ENCODE data around the gene IQUB.

The IQUB gene

DNA sequence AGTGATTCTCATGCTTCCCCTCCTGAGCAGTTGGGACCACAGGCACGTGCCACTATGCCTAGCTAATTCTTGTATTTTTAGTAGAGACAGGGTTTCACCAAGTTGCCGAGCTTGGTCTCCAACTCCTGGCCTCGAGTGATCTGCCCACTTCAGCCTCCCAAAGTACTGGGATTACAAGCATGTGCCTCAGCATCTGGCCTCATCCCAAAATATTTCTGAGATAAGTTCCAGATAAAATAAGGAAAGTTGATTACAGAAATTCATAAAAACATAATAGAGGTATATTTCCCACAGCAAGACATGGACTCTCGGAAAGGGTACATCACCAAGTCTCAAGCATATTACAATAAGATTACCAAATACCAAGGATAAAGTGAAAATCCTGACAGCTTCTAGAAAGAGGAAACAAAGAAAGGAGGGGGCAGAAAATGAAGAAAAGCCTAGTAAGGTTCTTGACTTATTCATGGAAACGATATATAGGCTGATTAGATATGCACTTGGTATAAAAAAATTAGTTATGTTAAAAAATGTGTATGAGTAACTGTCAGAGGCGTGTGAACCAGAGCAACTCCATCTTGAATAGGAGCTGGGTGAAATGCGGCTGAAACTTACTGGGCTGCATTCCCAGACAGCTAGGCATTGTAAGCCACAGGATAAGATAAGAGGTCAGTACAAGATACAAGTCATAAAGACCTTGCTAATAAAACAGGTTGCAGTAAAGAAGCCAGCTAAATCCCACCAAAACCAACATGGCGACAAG is 35.0 kb downstream of the IQUB start:
- Histone ChIP-seq H2AFZ (ENCODE audit: low read depth, low read length, severe bottlenecking) (no peak overlapping the region), H3K4me3 (ENCODE audit: insufficient read depth, low read length, poor library complexity, severe bottlenecking) (no peak overlapping the region)

DNA sequence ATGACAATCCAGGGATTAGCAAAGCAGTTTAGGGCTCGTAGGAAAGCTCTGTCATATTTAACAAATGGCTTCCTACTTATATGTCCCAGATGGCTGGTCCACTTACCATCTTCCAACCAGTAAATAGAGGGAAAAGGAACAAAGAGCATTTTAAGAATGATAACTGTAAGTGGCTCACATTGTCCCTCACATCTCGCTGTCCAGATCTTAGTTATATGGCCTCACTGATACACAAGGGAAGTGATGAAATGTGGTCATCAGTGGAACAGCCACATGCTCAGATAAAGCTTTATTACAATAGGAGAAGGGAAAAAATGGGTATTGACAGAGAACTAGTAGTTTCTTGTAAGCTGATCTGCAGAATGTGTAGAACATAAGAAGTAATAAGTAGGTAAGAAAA is 35.8 kb downstream of the IQUB start:
- H3K9ac ChIP-seq (ENCODE audit: low read length): no peak overlapping the region
- no peaks in the 10 kb centered on the region for H3K36me3 ChIP-seq (ENCODE audit: low read length)
- H3K4me2 ChIP-seq (ENCODE audit: low read depth, low read length, poor library complexity, severe bottlenecking): no peak overlapping the region
- H3F3A ChIP-seq (ENCODE audit: insufficient read depth): no peaks in the 10 kb centered on the region
- no peak for TF ChIP-seq EZH2phosphoT487 (conservative IDR thresholded peaks at IDR 0.05; ENCODE audit: low read length)
- TF ChIP-seq, protein P1, sequence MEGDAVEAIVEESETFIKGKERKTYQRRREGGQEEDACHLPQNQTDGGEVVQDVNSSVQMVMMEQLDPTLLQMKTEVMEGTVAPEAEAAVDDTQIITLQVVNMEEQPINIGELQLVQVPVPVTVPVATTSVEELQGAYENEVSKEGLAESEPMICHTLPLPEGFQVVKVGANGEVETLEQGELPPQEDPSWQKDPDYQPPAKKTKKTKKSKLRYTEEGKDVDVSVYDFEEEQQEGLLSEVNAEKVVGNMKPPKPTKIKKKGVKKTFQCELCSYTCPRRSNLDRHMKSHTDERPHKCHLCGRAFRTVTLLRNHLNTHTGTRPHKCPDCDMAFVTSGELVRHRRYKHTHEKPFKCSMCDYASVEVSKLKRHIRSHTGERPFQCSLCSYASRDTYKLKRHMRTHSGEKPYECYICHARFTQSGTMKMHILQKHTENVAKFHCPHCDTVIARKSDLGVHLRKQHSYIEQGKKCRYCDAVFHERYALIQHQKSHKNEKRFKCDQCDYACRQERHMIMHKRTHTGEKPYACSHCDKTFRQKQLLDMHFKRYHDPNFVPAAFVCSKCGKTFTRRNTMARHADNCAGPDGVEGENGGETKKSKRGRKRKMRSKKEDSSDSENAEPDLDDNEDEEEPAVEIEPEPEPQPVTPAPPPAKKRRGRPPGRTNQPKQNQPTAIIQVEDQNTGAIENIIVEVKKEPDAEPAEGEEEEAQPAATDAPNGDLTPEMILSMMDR (IDR thresholded peaks at IDR 0.05; ENCODE audit: insufficient read depth, low read length, poor library complexity, severe bottlenecking): no peak
- H3K9me2 ChIP-seq (replicated peaks; ENCODE audit: insufficient read depth, low read length): no peaks in the 10 kb centered on the region
- no peak overlapping the region for H3K27ac ChIP-seq (ENCODE audit: low read depth, low read length)
- H3K79me2 ChIP-seq (ENCODE audit: insufficient read depth, low read length): no peaks in the 10 kb centered on the region
- no peak overlapping the region for H3K4me3 ChIP-seq (ENCODE audit: insufficient read depth, low read length, poor library complexity, severe bottlenecking)
- no peaks in the 10 kb centered on the region for H3K9me3 ChIP-seq (ENCODE audit: insufficient read depth, low read length)
- no peaks in the 10 kb centered on the region for H4K20me1 ChIP-seq (ENCODE audit: low read depth, low read length)
- no peak overlapping the region for H2AFZ ChIP-seq (ENCODE audit: low read depth, low read length, severe bottlenecking)
- no peaks in the 10 kb centered on the region for H3K27me3 ChIP-seq (ENCODE audit: low read length)

More for the DNA sequence above, 35.0 kb downstream of the IQUB start:
- H3K27ac ChIP-seq (ENCODE audit: low read depth, low read length): no peak overlapping the region
- TF ChIP-seq, protein P1 (IDR thresholded peaks at IDR 0.05; ENCODE audit: insufficient read depth, low read length, poor library complexity, severe bottlenecking): no peak
- TF ChIP-seq EZH2phosphoT487 (conservative IDR thresholded peaks at IDR 0.05; ENCODE audit: low read length): no peak
- H3F3A ChIP-seq (ENCODE audit: insufficient read depth): no peaks in the 10 kb centered on the region
- H3K9ac ChIP-seq (ENCODE audit: low read length): no peak overlapping the region
- no peaks in the 10 kb centered on the region for H4K20me1 ChIP-seq (ENCODE audit: low read depth, low read length)
- no peaks in the 10 kb centered on the region for H3K27me3 ChIP-seq (ENCODE audit: low read length)
- H3K79me2 ChIP-seq (ENCODE audit: insufficient read depth, low read length): no peaks in the 10 kb centered on the region
- no peaks in the 10 kb centered on the region for H3K36me3 ChIP-seq (ENCODE audit: low read length)
- no peaks in the 10 kb centered on the region for H3K9me2 ChIP-seq (replicated peaks; ENCODE audit: insufficient read depth, low read length)
- no peak overlapping the region for H3K4me2 ChIP-seq (ENCODE audit: low read depth, low read length, poor library complexity, severe bottlenecking)
- H3K9me3 ChIP-seq (ENCODE audit: insufficient read depth, low read length): no peaks in the 10 kb centered on the region

DNA sequence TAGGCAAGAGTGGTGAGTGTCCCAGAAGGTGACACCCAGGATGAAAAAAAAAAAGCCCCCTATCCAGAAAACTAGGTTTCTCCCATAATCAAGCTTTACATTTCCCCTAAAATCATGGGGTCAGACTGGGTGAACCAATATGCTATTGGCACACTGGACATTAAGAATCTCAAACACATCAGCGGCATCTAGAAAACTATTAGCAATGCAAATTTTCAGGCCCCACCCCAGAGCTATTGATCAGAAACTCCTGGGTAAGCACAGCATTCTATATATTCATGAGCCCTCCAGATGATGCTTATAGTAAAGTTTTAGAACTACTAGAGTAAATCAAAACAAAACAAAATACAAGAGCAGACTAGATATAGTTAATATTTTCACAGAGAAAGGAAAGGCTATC is 36.4 kb downstream of the IQUB start:
- no peaks in the 10 kb centered on the region for H3K9me3 ChIP-seq (ENCODE audit: insufficient read depth, low read length)
- no peak overlapping the region for H2AFZ ChIP-seq (ENCODE audit: low read depth, low read length, severe bottlenecking)
- no peak overlapping the region for H3K4me2 ChIP-seq (ENCODE audit: low read depth, low read length, poor library complexity, severe bottlenecking)
- H3K27ac ChIP-seq (ENCODE audit: low read depth, low read length): no peak overlapping the region
- H4K20me1 ChIP-seq (ENCODE audit: low read depth, low read length): no peaks in the 10 kb centered on the region
- H3K9me2 ChIP-seq (replicated peaks; ENCODE audit: insufficient read depth, low read length): no peaks in the 10 kb centered on the region
- no peaks in the 10 kb centered on the region for H3F3A ChIP-seq (ENCODE audit: insufficient read depth)
- H3K79me2 ChIP-seq (ENCODE audit: insufficient read depth, low read length): no peaks in the 10 kb centered on the region
- H3K9ac ChIP-seq (ENCODE audit: low read length): no peak overlapping the region
- H3K27me3 ChIP-seq (ENCODE audit: low read length): no peaks in the 10 kb centered on the region
- H3K36me3 ChIP-seq (ENCODE audit: low read length): no peaks in the 10 kb centered on the region
- TF ChIP-seq EZH2phosphoT487 (conservative IDR thresholded peaks at IDR 0.05; ENCODE audit: low read length): no peak
- TF ChIP-seq, protein P1 (IDR thresholded peaks at IDR 0.05; ENCODE audit: insufficient read depth, low read length, poor library complexity, severe bottlenecking): no peak
- H3K4me3 ChIP-seq (ENCODE audit: insufficient read depth, low read length, poor library complexity, severe bottlenecking): no peak overlapping the region

All from SU-DHL-6 (cell line).